Measurements from ENCODE around the gene FILIP1L.

The FILIP1L gene

GRCh38 chr3:100149713-100150415 is 35.6 kb upstream of the FILIP1L start:
- Histone ChIP-seq H3K9me3 (ENCODE audit: control insufficient read depth, low read length) (no peaks in the 10 kb centered on the region), H3K36me3 (ENCODE audit: control insufficient read depth, insufficient read depth, low read length) (no peaks in the 10 kb centered on the region), H3K27ac (ENCODE audit: low read depth, low read length, severe bottlenecking) (no peak overlapping the region), H3K4me3 (ENCODE audit: extremely low read depth, insufficient read depth, low read length, poor library complexity, severe bottlenecking) (no peak overlapping the region), H3K4me1 (ENCODE audit: control insufficient read depth, insufficient read depth, low read length, poor library complexity, severe bottlenecking) (no peaks in the 10 kb centered on the region)
- WGBS, 2 experiments (ENCODE audit: insufficient coverage in 2 of 2) = 67 to 100% methylated on average over 1 to 3 of the region's 6 CpGs

- no peak overlapping the region for H3K27ac ChIP-seq (ENCODE audit: low read depth, low read length, severe bottlenecking)
- no peaks in the 10 kb centered on the region for H3K9me3 ChIP-seq (ENCODE audit: control insufficient read depth, low read length)
- WGBS, 2 experiments (ENCODE audit: insufficient coverage in 2 of 2) = 88 to 95% methylated on average over 1 to 2 of the region's 2 CpGs
- H3K4me1 ChIP-seq (ENCODE audit: control insufficient read depth, insufficient read depth, low read length, poor library complexity, severe bottlenecking) = no peaks in the 10 kb centered on the region
- H3K36me3 ChIP-seq (ENCODE audit: control insufficient read depth, insufficient read depth, low read length) = no peaks in the 10 kb centered on the region
- H3K4me3 ChIP-seq (ENCODE audit: extremely low read depth, insufficient read depth, low read length, poor library complexity, severe bottlenecking) = no peak overlapping the region
These were observed 34.8 kb upstream of the FILIP1L start for GRCh38 chr3:100149130-100149529.

- Histone ChIP-seq H3K36me3 (ENCODE audit: control insufficient read depth, insufficient read depth, low read length) (no peaks in the 10 kb centered on the region), H3K4me1 (ENCODE audit: control insufficient read depth, insufficient read depth, low read length, poor library complexity, severe bottlenecking) (no peaks in the 10 kb centered on the region), H3K4me3 (ENCODE audit: extremely low read depth, insufficient read depth, low read length, poor library complexity, severe bottlenecking) (no peak overlapping the region), H3K9me3 (ENCODE audit: control insufficient read depth, low read length) (peaks cover 8% of the 10 kb centered on the region), H3K27ac (ENCODE audit: low read depth, low read length, severe bottlenecking) (no peak overlapping the region)
- WGBS, 2 experiments (ENCODE audit: insufficient coverage in 2 of 2) = 80 to 100% methylated on average over 1 of the region's 1 CpG
These were observed 30.1 kb upstream of the FILIP1L start for GRCh38 chr3:100144255-100144866.

GRCh38 chr3:100141586-100141985 is 27.3 kb upstream of the FILIP1L start:
- H3K4me3 ChIP-seq (ENCODE audit: extremely low read depth, insufficient read depth, low read length, poor library complexity, severe bottlenecking) = no peak overlapping the region
- 100% methylated on average over 1 of the region's 1 CpG; no CpG with 5 or more reads in 1 of the 2 experiments for WGBS, 2 experiments (ENCODE audit: insufficient coverage in 2 of 2)
- H3K27ac ChIP-seq (ENCODE audit: low read depth, low read length, severe bottlenecking) = no peak overlapping the region

GRCh38 chr3:100140976-100141375 is 26.7 kb upstream of the FILIP1L start:
- Histone ChIP-seq H3K36me3 (ENCODE audit: control insufficient read depth, insufficient read depth, low read length) (no peaks in the 10 kb centered on the region), H3K4me3 (ENCODE audit: extremely low read depth, insufficient read depth, low read length, poor library complexity, severe bottlenecking) (no peak overlapping the region), H3K27ac (ENCODE audit: low read depth, low read length, severe bottlenecking) (no peak overlapping the region), H3K9me3 (ENCODE audit: control insufficient read depth, low read length) (peaks cover 8% of the 10 kb centered on the region), H3K4me1 (ENCODE audit: control insufficient read depth, insufficient read depth, low read length, poor library complexity, severe bottlenecking) (no peaks in the 10 kb centered on the region)
- no CpG with 5 or more reads among the region's 1 CpG for WGBS, 2 experiments (ENCODE audit: insufficient coverage in 2 of 2)

More at GRCh38 chr3:100141586-100141985, 27.3 kb upstream of the FILIP1L start:
- Histone ChIP-seq H3K9me3 (ENCODE audit: control insufficient read depth, low read length) (peaks cover 8% of the 10 kb centered on the region), H3K4me1 (ENCODE audit: control insufficient read depth, insufficient read depth, low read length, poor library complexity, severe bottlenecking) (no peaks in the 10 kb centered on the region), H3K36me3 (ENCODE audit: control insufficient read depth, insufficient read depth, low read length) (no peaks in the 10 kb centered on the region)

GRCh38 chr3:100136921-100137320 is 22.6 kb upstream of the FILIP1L start:
- no CpG with 5 or more reads among the region's 1 CpG for WGBS, 2 experiments (ENCODE audit: insufficient coverage in 2 of 2)
- H3K4me3 ChIP-seq (ENCODE audit: extremely low read depth, insufficient read depth, low read length, poor library complexity, severe bottlenecking) = no peak overlapping the region
- H3K27ac ChIP-seq (ENCODE audit: low read depth, low read length, severe bottlenecking) = no peak overlapping the region
- no peaks in the 10 kb centered on the region for H3K4me1 ChIP-seq (ENCODE audit: control insufficient read depth, insufficient read depth, low read length, poor library complexity, severe bottlenecking)
- no peaks in the 10 kb centered on the region for H3K36me3 ChIP-seq (ENCODE audit: control insufficient read depth, insufficient read depth, low read length)
- H3K9me3 ChIP-seq (ENCODE audit: control insufficient read depth, low read length) = no peaks in the 10 kb centered on the region

GRCh38 chr3:100131241-100131640 is 16.9 kb upstream of the FILIP1L start:
- Histone ChIP-seq H3K9me3 (ENCODE audit: control insufficient read depth, low read length) (no peaks in the 10 kb centered on the region), H3K27ac (ENCODE audit: low read depth, low read length, severe bottlenecking) (no peak overlapping the region), H3K36me3 (ENCODE audit: control insufficient read depth, insufficient read depth, low read length) (no peaks in the 10 kb centered on the region), H3K4me3 (ENCODE audit: extremely low read depth, insufficient read depth, low read length, poor library complexity, severe bottlenecking) (no peak overlapping the region), H3K4me1 (ENCODE audit: control insufficient read depth, insufficient read depth, low read length, poor library complexity, severe bottlenecking) (no peaks in the 10 kb centered on the region)
- WGBS, 2 experiments (ENCODE audit: insufficient coverage in 2 of 2) = 94 to 100% methylated on average over 3 of the region's 6 CpGs

- H3K27ac ChIP-seq (ENCODE audit: low read depth, low read length, severe bottlenecking) = no peak overlapping the region
- H3K4me1 ChIP-seq (ENCODE audit: control insufficient read depth, insufficient read depth, low read length, poor library complexity, severe bottlenecking) = no peaks in the 10 kb centered on the region
- H3K36me3 ChIP-seq (ENCODE audit: control insufficient read depth, insufficient read depth, low read length) = no peaks in the 10 kb centered on the region
- H3K9me3 ChIP-seq (ENCODE audit: control insufficient read depth, low read length) = no peaks in the 10 kb centered on the region
- no CpG with 5 or more reads among the region's 1 CpG for WGBS, 2 experiments (ENCODE audit: insufficient coverage in 2 of 2)
- H3K4me3 ChIP-seq (ENCODE audit: extremely low read depth, insufficient read depth, low read length, poor library complexity, severe bottlenecking) = no peak overlapping the region
These were observed 15.6 kb upstream of the FILIP1L start for GRCh38 chr3:100129941-100130340.

GRCh38 chr3:100128565-100128964 is 14.3 kb upstream of the FILIP1L start:
- H3K4me1 ChIP-seq (ENCODE audit: control insufficient read depth, insufficient read depth, low read length, poor library complexity, severe bottlenecking) = no peaks in the 10 kb centered on the region
- H3K27ac ChIP-seq (ENCODE audit: low read depth, low read length, severe bottlenecking) = no peak overlapping the region
- H3K36me3 ChIP-seq (ENCODE audit: control insufficient read depth, insufficient read depth, low read length) = no peaks in the 10 kb centered on the region
- H3K4me3 ChIP-seq (ENCODE audit: extremely low read depth, insufficient read depth, low read length, poor library complexity, severe bottlenecking) = no peak overlapping the region
- 89 to 91% methylated on average over 1 to 3 of the region's 5 CpGs for WGBS, 2 experiments (ENCODE audit: insufficient coverage in 2 of 2)
- H3K9me3 ChIP-seq (ENCODE audit: control insufficient read depth, low read length) = no peaks in the 10 kb centered on the region

- Histone ChIP-seq H3K4me3 (ENCODE audit: extremely low read depth, insufficient read depth, low read length, poor library complexity, severe bottlenecking) (no peak overlapping the region), H3K36me3 (ENCODE audit: control insufficient read depth, insufficient read depth, low read length) (no peaks in the 10 kb centered on the region), H3K4me1 (ENCODE audit: control insufficient read depth, insufficient read depth, low read length, poor library complexity, severe bottlenecking) (no peaks in the 10 kb centered on the region), H3K9me3 (ENCODE audit: control insufficient read depth, low read length) (no peaks in the 10 kb centered on the region), H3K27ac (ENCODE audit: low read depth, low read length, severe bottlenecking) (peak overlapping the region; percentile 51)
- 87 to 89% methylated on average over 2 of the region's 2 CpGs for WGBS, 2 experiments (ENCODE audit: insufficient coverage in 2 of 2)
These were observed 13.5 kb upstream of the FILIP1L start for GRCh38 chr3:100127792-100128191.
